Activated CD4-positive, CD25-positive, alpha-beta regulatory T cell treated with anti-CD3 and anti-CD28 coated beads, Interleukin-2, amount 50 U/mL, for 72 hours (primary cell): ENCODE results near the gene TMEM131.

Experiments used
- DNase-seq: peaks from one replicate; pipeline ENCODE4 v3.0.0; 2021

TMEM131 gene

DNA sequence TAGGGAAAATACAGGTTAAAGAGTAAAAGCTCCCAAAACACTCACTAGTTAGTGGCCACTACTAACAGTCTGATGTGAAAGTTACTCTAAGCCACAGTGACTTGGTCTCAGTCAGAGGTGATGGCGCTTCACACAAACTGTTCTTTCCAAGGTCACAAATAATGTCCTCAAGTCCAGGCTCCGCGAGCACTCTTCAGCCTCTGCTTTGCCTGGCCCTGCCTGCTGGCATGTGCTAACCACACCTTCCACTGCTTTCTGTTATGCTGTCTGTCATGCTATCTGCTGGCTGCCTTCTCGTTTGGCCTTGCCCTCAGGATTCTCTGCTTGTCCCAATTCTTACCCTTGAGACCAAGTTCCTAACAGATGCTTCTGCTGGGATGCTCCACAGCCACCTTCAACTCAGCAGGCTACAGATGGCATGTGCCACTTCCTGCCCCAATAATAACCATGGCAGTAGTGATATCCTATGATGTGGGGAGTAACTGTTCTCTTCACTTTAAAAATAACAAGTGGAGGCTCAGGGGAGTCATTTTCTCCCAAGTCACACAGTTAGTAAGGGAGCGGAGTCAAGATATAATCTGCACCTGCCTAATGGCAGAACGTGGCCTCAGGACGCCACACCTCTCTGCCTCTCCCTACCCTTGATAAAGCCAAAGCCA lies 206.6 kb downstream of the TMEM131 start:
- no peak for DNase-seq

DNA sequence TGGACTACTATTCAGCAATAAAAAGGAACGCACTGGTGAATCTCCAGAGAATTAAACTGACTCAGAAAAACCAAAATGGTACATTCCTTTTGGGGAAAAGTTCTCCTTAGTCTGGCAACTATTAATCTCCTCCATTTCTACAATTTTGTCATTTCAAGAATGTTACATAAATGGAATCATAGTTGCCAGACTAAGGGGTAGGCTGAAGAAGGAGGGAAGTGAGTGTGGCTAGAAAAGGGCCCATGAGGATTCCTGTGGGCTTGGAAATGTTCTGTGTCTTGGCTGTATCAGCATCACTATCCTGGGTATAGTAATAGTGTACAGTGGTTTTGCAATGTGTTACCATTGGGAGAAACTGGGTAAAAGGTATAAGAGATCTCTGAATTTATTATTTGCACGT lies 209.9 kb downstream of the TMEM131 start:
- no peak for DNase-seq

GRCh38 chr2:97784953-97785352 lies 210.8 kb downstream of the TMEM131 start:
- DNase-seq = no peak

DNA sequence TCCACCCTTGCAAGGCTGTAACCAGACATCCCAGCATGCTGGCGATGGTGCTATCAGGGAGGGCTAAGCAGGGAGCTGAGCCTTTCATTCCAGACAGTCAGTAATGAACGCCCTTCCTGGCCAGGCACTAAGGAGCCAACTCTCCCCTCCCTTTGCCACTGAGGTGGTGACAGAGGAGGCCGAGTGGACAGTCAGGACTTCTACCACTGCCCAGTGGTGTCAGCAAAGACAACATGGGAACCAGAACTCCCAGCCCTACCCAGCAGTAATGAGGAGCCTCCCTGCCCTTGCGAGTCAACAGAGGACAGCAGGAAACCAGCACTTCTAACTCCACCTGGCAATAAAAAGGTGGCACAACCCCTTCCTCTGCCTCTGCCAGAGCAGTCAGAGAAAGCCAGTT lies 213.8 kb downstream of the TMEM131 start:
- DNase-seq = no peak

GRCh38 chr2:97779141-97779540 lies 216.6 kb downstream of the TMEM131 start:
- DNase-seq = no peak

DNA sequence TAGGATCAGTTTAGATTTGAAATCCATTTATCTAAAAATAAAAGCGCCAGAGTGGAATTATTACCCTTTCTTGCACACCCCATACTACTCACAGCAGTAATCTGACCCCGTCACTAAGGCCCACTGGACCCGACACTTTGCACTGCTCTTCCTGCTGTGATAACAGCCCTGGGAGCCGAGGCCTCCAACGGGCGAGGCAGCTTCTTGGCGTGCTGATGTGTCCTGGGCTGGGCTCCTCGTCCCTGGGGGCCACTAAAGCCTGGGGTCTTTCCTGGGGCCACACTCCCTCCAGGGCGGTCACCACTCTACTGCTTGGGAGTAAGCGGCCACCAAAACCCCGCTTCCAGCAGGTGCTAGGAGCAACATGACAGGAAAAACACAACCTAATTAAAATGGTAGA lies 220.7 kb downstream of the TMEM131 start:
- DNase-seq = no peak

DNA sequence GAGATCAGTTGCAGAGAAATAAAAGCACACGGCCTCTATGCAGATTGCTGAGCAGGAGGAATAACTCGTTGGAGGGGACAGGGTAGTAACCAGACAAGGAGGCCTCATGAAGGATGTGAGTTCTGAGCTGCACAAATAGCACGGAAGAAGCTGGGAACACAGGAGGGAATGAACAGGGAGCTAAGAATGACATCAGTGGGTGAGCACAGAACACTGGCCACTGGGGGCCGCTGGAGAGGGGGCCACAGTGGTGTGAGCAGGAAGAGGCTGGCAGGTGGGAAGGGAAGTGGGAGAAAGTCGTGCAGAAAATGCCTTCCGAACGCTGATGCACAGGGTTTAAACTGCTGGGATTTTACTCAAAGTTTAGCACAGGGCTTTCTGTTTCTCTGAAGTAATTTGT lies 221.3 kb downstream of the TMEM131 start:
- DNase-seq = no peak

- DNase-seq = no peak
These were observed 225.3 kb downstream of the TMEM131 start for GRCh38 chr2:97770445-97770844.

DNA sequence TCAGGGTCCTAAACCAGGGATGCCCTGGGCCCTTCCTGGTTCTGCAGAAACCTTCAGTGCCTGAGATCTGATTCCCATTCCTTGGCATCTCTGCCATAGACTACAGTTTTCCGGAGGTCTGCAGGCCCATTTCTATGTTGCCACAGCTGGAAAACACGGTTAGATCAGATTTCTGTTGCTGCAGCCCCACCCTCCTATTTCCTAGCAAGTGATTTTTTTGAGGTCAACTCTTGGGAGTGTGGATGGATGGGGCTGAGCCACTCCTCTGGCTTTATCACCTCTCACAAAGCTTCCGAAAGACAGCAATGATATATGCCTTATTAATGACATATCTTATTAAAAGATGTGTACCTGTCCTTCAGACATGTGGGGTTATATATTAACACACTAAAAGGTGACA lies 226.0 kb downstream of the TMEM131 start:
- no peak for DNase-seq

- DNase-seq = no peak
These were observed 226.4 kb downstream of the TMEM131 start for GRCh38 chr2:97769308-97769707.

DNA sequence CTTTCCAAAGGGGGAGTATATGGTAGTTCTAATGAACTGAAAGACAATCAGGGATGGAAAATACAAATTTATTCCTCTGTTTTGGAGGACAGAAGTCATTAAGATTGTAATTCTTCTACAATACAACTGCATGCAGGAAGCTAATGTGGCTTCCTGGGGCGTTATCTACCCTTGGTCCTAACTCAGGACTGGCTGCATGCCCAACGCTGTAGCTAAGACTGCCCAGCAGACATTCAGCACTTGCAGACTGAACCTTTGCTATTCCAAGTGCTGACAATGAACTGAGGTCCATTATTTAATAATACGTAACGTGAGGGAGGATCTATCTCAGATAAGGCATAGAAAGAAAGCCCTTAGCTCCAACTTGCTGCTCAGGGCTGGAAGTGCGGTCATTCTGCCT lies 229.2 kb downstream of the TMEM131 start:
- no peak for DNase-seq

GRCh38 chr2:97765933-97766332 lies 229.8 kb downstream of the TMEM131 start:
- DNase-seq = no peak

GRCh38 chr2:97764559-97765263 lies 231.0 kb downstream of the TMEM131 start:
- no peak for DNase-seq

DNA sequence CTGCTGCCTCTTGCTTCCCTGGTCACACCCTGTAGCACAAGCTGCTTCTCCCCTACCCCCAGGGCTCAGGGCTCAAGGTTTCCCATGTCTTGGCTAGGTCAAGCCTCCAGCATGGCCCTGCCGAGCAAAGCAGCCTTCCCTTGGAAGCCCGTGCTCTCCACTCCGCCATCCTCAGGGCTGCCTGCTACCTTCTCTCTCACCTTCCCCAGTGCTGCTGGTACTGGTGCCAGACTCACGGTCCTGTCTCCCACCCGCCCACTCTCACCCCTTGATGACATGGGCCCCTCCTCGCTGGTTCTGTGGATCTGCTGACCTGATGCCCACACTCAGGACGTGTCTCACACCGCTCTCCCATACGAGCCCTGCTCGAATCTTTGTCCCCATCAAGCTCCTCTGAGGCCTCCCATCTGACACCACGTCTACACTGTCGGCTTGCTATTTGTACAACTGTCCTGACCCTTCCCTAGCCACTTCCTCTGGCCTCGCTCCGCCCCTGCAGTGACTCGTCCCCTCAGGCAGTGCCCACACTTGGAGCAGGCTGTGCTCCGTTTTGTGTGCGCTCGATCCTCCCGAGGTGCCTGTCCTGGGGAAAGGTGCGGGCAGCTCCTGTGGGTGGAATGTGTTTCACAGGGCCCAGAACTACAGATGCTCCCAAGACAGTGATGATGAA lies 232.4 kb downstream of the TMEM131 start:
- DNase-seq = no peak

GRCh38 chr2:97761192-97761591 lies 234.6 kb downstream of the TMEM131 start:
- DNase-seq = peak; percentile 48

- DNase-seq = no peak
These were observed 235.2 kb downstream of the TMEM131 start for GRCh38 chr2:97760480-97761049.

DNA sequence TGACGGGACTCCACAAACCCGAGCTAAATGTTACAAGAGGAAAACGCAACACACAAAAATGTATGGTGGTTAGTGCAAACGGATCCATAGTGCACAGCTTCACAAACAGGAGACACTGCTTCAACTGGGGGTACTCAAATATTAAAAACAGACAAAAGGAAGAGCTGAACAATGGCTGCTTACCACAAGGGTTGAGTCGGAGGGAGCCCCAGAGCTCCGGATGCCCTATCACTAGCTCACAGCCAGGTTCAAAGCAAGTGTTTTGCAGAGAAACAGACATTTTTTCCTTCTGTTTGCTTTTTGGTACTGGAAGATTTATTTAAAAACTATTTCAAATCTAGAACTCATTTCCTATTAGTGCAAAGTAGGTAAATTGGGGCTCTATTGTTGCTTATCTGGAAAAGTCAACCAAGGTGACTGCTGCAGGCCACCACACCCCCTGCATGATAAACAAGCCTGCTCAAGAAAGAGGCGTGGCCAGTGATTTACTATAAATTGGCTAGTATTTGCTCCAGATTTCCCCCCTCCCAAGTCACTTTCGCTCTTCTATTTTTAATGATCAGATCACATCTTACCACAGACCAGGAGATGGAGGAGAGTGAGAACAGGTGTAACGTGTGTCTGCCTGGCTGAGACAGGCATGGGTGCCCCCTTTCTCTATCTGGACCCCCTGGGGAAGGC lies 235.9 kb downstream of the TMEM131 start:
- no peak for DNase-seq

DNA sequence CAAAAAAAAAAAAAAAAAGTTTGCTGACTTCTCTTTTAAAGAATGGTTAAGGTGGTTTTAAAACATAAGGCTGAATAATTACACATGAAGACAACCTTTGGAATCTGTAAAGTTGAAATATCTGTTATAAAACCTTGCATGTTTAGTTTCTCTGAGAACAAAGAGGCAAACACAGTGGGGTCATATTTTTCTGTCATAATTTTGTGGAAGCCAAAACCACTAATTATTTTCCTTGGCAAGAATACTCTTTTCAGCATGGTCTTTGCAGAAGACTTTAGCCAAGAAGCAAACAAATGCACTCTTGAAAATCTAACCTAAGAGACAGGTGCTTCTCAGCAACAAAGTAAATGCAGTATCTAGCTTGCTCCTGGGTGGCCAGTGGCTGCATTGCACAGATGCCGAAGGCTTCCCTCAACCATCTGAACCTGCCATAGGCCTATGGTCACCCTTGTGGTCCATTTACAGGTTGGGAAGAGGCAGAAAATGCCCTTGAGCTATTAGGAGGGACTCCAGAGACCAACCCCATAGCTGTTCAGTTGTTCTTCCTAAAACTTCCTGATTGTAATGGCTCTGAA lies 237.5 kb downstream of the TMEM131 start:
- no peak for DNase-seq

- no peak for DNase-seq
These were observed 238.7 kb downstream of the TMEM131 start for GRCh38 chr2:97757062-97757461.

DNA sequence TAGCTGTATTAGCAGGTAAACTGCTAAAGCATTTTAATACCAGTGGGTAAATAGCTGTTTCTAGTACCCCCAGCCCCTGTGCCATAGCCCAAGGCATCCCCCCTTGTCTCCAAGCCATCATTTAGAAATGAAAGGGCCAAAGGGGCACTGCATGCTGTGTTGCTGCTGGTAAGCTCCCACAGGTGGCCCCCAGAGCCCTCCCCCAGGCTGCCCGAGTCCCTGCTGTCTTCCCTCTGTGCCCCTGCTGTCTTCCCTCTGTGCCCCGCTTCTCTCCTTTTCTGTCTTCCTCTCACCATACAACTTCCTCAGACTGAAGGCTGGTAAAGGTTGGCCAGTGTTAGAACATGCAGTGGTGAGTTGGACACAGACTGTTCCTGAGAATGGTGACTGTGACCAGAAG lies 240.3 kb downstream of the TMEM131 start:
- no peak for DNase-seq

GRCh38 chr2:97754690-97755346 lies 240.9 kb downstream of the TMEM131 start:
- no peak for DNase-seq
